Stimulated activated memory B cell treated with anti-CD40 and anti-IgM and Interleukin-4, amounts not matched to agents 10 μg/mL and 1 μg/mL and 100 μg/mL, for 72 hours (primary cell): ENCODE measurements around the gene JAKMIP1.

Experiments used
- ATAC-seq: fragments of 150-1000 bp; cut with Tn5 transposase; 2 replicates; pipeline ENCODE4 v1.10.0; 2021
- H3K27ac Mint-ChIP-seq: one replicate; pipeline ENCODE4 v1.8.0; 2022; ENCODE audit warnings: mild to moderate bottlenecking, mixed read lengths
- H3K27me3 Mint-ChIP-seq: one replicate; pipeline ENCODE4 v1.8.0; 2022; ENCODE audit warnings: mixed read lengths
- H3K36me3 Mint-ChIP-seq: one replicate; pipeline ENCODE4 v1.8.0; 2022; ENCODE audit warnings: mixed read lengths
- H3K4me1 Mint-ChIP-seq: one replicate; pipeline ENCODE4 v1.8.0; 2022; ENCODE audit warnings: mixed read lengths
- H3K4me3 Mint-ChIP-seq: one replicate; pipeline ENCODE4 v1.8.0; 2022; ENCODE audit warnings: mild to moderate bottlenecking, moderate library complexity, mixed read lengths
- H3K9me3 Mint-ChIP-seq: one replicate; pipeline ENCODE4 v1.8.0; 2022; ENCODE audit warnings: mixed read lengths

The JAKMIP1 gene

GRCh38 chr4:6232836-6233785, 32.8 kb upstream of the JAKMIP1 start:
- Mint-ChIP-seq H3K9me3 (no peaks in the 10 kb centered on the region), H3K27me3 (no peaks in the 10 kb centered on the region), H3K4me3 (no peak overlapping the region), H3K27ac (no peak overlapping the region), H3K36me3 (no peaks in the 10 kb centered on the region), H3K4me1 (no peaks in the 10 kb centered on the region)
- ATAC-seq = no peak

GRCh38 chr4:6231663-6232165, 31.4 kb upstream of the JAKMIP1 start:
- Mint-ChIP-seq H3K27ac (no peak overlapping the region), H3K9me3 (no peaks in the 10 kb centered on the region), H3K4me1 (no peaks in the 10 kb centered on the region), H3K36me3 (no peaks in the 10 kb centered on the region), H3K4me3 (no peak overlapping the region), H3K27me3 (peaks cover 8% of the 10 kb centered on the region)
- no peak for ATAC-seq

GRCh38 chr4:6230827-6231662, 30.7 kb upstream of the JAKMIP1 start:
- Mint-ChIP-seq H3K36me3 (no peaks in the 10 kb centered on the region), H3K27me3 (peaks cover 14% of the 10 kb centered on the region), H3K9me3 (no peaks in the 10 kb centered on the region), H3K4me3 (no peak overlapping the region), H3K27ac (no peak overlapping the region), H3K4me1 (no peaks in the 10 kb centered on the region)
- ATAC-seq = no peak

GRCh38 chr4:6230502-6230785, 30.1 kb upstream of the JAKMIP1 start:
- H3K4me3 Mint-ChIP-seq = no peak overlapping the region
- H3K36me3 Mint-ChIP-seq = no peaks in the 10 kb centered on the region
- no peaks in the 10 kb centered on the region for H3K4me1 Mint-ChIP-seq
- no peak for ATAC-seq
- no peaks in the 10 kb centered on the region for H3K9me3 Mint-ChIP-seq
- no peak overlapping the region for H3K27ac Mint-ChIP-seq
- peaks cover 20% of the 10 kb centered on the region for H3K27me3 Mint-ChIP-seq

GRCh38 chr4:6229671-6230501, 29.5 kb upstream of the JAKMIP1 start:
- Mint-ChIP-seq H3K9me3 (no peaks in the 10 kb centered on the region), H3K4me3 (no peak overlapping the region), H3K4me1 (no peaks in the 10 kb centered on the region), H3K36me3 (no peaks in the 10 kb centered on the region), H3K27ac (no peak overlapping the region), H3K27me3 (peaks cover 22% of the 10 kb centered on the region)
- no peak for ATAC-seq

- no peaks in the 10 kb centered on the region for H3K4me1 Mint-ChIP-seq
- H3K4me3 Mint-ChIP-seq = no peak overlapping the region
- no peaks in the 10 kb centered on the region for H3K36me3 Mint-ChIP-seq
- H3K9me3 Mint-ChIP-seq = no peaks in the 10 kb centered on the region
- no peak overlapping the region for H3K27ac Mint-ChIP-seq
- ATAC-seq = no peak
- H3K27me3 Mint-ChIP-seq = peaks cover 22% of the 10 kb centered on the region
Observed at GRCh38 chr4:6229095-6229494, 28.7 kb upstream of the JAKMIP1 start.

- no peak for ATAC-seq
- no peaks in the 10 kb centered on the region for H3K4me1 Mint-ChIP-seq
- no peak overlapping the region for H3K4me3 Mint-ChIP-seq
- no peaks in the 10 kb centered on the region for H3K36me3 Mint-ChIP-seq
- peaks cover 22% of the 10 kb centered on the region for H3K27me3 Mint-ChIP-seq
- H3K9me3 Mint-ChIP-seq = no peaks in the 10 kb centered on the region
- H3K27ac Mint-ChIP-seq = no peak overlapping the region
Observed at GRCh38 chr4:6228158-6229067, 28.1 kb upstream of the JAKMIP1 start.

- H3K36me3 Mint-ChIP-seq = no peaks in the 10 kb centered on the region
- H3K4me3 Mint-ChIP-seq = no peak overlapping the region
- no peaks in the 10 kb centered on the region for H3K9me3 Mint-ChIP-seq
- H3K4me1 Mint-ChIP-seq = no peaks in the 10 kb centered on the region
- peaks cover 22% of the 10 kb centered on the region for H3K27me3 Mint-ChIP-seq
- no peak overlapping the region for H3K27ac Mint-ChIP-seq
- ATAC-seq = no peak
Observed at GRCh38 chr4:6227412-6228157, 27.2 kb upstream of the JAKMIP1 start.

GRCh38 chr4:6226506-6226905, 26.2 kb upstream of the JAKMIP1 start:
- Mint-ChIP-seq H3K27me3 (peaks cover 22% of the 10 kb centered on the region), H3K4me1 (no peaks in the 10 kb centered on the region), H3K9me3 (no peaks in the 10 kb centered on the region), H3K4me3 (no peak overlapping the region), H3K36me3 (no peaks in the 10 kb centered on the region), H3K27ac (no peak overlapping the region)
- no peak for ATAC-seq

- H3K4me3 Mint-ChIP-seq = no peak overlapping the region
- no peaks in the 10 kb centered on the region for H3K36me3 Mint-ChIP-seq
- H3K27ac Mint-ChIP-seq = no peak overlapping the region
- H3K4me1 Mint-ChIP-seq = no peaks in the 10 kb centered on the region
- peaks cover 22% of the 10 kb centered on the region for H3K27me3 Mint-ChIP-seq
- H3K9me3 Mint-ChIP-seq = no peaks in the 10 kb centered on the region
- ATAC-seq = no peak
Observed at GRCh38 chr4:6225469-6225868, 25.1 kb upstream of the JAKMIP1 start.

GRCh38 chr4:6224735-6225134, 24.4 kb upstream of the JAKMIP1 start:
- Mint-ChIP-seq H3K9me3 (no peaks in the 10 kb centered on the region), H3K27me3 (peaks cover 22% of the 10 kb centered on the region), H3K4me1 (no peaks in the 10 kb centered on the region), H3K36me3 (no peaks in the 10 kb centered on the region), H3K4me3 (no peak overlapping the region), H3K27ac (no peak overlapping the region)
- ATAC-seq = no peak

GRCh38 chr4:6222761-6223292, 22.5 kb upstream of the JAKMIP1 start:
- H3K9me3 Mint-ChIP-seq = no peaks in the 10 kb centered on the region
- H3K27ac Mint-ChIP-seq = no peak overlapping the region
- no peaks in the 10 kb centered on the region for H3K4me1 Mint-ChIP-seq
- no peak for ATAC-seq
- H3K36me3 Mint-ChIP-seq = no peaks in the 10 kb centered on the region
- peaks cover 22% of the 10 kb centered on the region for H3K27me3 Mint-ChIP-seq
- no peak overlapping the region for H3K4me3 Mint-ChIP-seq

- ATAC-seq = no peak
- H3K9me3 Mint-ChIP-seq = no peaks in the 10 kb centered on the region
- no peak overlapping the region for H3K4me3 Mint-ChIP-seq
Observed at GRCh38 chr4:6221851-6222760, 21.8 kb upstream of the JAKMIP1 start.

More at GRCh38 chr4:6221851-6222760, 21.8 kb upstream of the JAKMIP1 start:
- Mint-ChIP-seq H3K36me3 (no peaks in the 10 kb centered on the region), H3K27ac (no peak overlapping the region), H3K27me3 (peaks cover 19% of the 10 kb centered on the region), H3K4me1 (no peaks in the 10 kb centered on the region)
